Measurements from ENCODE around the gene AGTRAP.

AGTRAP gene

DNA sequence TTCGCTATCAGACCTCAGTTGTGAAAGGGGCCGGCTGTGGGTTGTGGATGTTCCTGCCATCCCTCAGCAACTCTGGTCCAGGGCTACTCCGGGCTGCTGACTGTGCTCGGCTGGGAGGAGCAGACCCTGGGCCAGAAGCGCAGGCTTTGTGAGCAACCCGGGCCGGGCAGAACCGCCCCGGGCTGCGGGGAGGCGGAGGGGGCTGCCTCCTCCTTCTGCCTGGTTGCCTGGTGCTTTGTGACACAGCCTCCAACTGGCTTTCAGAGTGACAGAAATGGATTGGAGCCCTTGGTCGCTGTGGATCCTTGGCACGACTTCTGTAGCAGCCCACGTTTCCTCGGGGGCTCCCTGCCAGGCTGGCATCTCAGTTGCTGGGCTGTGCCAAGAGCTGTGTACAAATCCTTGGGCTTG lies 34.4 kb upstream of the AGTRAP start:
- no peak overlapping the region for H3K4me3 ChIP-seq (ENCODE audit: control insufficient read depth, low read depth, low read length)
- TF ChIP-seq, protein P1, sequence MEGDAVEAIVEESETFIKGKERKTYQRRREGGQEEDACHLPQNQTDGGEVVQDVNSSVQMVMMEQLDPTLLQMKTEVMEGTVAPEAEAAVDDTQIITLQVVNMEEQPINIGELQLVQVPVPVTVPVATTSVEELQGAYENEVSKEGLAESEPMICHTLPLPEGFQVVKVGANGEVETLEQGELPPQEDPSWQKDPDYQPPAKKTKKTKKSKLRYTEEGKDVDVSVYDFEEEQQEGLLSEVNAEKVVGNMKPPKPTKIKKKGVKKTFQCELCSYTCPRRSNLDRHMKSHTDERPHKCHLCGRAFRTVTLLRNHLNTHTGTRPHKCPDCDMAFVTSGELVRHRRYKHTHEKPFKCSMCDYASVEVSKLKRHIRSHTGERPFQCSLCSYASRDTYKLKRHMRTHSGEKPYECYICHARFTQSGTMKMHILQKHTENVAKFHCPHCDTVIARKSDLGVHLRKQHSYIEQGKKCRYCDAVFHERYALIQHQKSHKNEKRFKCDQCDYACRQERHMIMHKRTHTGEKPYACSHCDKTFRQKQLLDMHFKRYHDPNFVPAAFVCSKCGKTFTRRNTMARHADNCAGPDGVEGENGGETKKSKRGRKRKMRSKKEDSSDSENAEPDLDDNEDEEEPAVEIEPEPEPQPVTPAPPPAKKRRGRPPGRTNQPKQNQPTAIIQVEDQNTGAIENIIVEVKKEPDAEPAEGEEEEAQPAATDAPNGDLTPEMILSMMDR (conservative IDR thresholded peaks at IDR 0.05; ENCODE audit: control insufficient read depth, insufficient read depth, low read depth, low read length): no peak
- no peak for DNase-seq (ENCODE audit: low read depth)

DNA sequence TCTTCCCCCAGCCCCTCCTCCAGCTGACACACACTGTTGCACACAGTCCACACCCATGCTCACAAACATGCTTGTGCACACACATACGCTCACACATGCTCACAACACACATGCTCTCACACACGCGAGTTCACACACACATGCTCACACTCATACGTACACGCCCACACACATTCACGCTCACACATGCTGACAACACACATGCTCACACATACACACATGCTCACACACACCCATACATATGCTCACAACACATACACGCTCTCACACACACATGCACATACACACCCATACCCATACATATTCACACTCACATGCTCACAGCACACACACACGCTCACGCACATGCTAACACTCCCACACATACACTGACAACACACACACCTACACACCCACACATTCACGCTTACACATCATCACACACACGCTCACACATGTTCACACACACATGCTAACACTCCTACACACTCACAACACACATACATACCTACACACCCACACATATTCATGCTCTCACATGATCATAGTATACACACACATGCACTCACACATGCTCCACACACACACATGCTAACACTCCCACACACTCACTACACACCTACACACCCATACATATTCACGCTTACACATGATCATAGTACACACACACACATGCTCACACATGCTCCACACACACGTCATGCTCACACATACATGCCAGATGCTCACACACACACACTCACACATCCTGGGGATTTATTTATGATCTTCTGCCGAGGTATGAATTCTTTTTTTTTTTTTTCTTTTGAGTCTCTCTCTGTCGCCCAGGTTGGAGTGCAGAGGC lies 33.7 kb upstream of the AGTRAP start:
- no peak for DNase-seq (ENCODE audit: low read depth)
- no peak overlapping the region for H3K4me3 ChIP-seq (ENCODE audit: control insufficient read depth, low read depth, low read length)
- TF ChIP-seq, protein P1 (conservative IDR thresholded peaks at IDR 0.05; ENCODE audit: control insufficient read depth, insufficient read depth, low read depth, low read length): no peak

DNA sequence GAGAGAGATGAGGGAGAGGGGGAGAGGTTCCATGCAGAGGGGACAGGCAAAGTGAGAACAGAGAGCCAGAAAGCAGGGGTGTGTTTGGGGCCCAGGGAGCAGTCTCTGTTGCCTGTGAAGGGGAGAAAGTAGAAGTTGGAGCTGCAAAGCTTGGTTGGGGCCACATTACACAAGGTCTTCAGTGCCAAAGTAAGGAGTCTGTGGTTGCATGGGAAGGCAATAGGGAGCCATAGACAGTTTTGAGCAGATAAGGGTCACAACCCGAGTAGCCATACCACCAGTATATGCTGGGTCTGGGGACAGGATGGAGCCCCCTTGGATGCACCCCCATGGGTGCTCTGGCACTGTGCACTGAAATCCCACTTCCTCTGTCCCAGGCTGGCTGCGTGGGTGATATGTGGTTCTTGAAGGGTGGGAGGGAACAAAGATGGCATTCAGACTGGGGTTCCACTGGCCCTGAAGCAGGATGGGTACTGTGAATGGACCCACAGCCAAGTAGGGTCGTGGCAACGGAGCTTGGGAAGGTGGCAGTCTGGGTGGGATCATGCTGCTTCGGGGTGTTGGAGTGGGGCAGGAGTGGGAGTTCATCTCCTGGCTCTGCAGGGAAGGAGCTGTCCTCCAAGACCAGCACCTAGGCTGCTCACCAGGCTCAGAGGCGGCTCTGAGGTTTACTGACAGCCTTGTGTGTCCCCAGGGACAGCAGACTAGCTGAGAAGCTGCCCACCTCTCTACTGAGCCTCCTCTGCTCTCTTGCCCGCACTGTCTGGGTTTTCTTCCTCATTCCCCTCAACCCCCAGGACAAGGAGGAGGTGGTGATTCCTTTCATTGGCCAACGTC lies 32.4 kb upstream of the AGTRAP start:
- TF ChIP-seq, protein P1 (conservative IDR thresholded peaks at IDR 0.05; ENCODE audit: control insufficient read depth, insufficient read depth, low read depth, low read length): no peak
- no peak for DNase-seq (ENCODE audit: low read depth)
- no peak overlapping the region for H3K4me3 ChIP-seq (ENCODE audit: control insufficient read depth, low read depth, low read length)

DNA sequence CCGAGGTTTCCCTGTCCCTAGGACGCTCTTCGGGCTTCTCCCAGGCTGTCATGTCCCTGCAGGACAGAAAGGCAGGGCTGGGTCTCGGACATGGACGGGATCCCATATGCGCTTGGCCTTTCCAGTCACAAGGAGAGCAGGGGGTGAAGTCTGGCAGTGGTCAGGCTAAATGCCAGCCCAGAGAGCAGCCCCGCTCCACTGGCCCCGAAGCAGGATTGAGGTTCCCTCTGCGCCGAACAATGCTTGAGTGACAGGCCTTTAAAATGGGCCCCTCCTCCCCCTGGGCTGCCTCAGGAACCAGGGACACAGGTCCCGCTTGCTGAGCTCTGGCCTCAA lies 31.8 kb upstream of the AGTRAP start:
- TF ChIP-seq, protein P1 (conservative IDR thresholded peaks at IDR 0.05; ENCODE audit: control insufficient read depth, insufficient read depth, low read depth, low read length): no peak
- DNase-seq (ENCODE audit: low read depth): no peak
- H3K4me3 ChIP-seq (ENCODE audit: control insufficient read depth, low read depth, low read length): no peak overlapping the region

DNA sequence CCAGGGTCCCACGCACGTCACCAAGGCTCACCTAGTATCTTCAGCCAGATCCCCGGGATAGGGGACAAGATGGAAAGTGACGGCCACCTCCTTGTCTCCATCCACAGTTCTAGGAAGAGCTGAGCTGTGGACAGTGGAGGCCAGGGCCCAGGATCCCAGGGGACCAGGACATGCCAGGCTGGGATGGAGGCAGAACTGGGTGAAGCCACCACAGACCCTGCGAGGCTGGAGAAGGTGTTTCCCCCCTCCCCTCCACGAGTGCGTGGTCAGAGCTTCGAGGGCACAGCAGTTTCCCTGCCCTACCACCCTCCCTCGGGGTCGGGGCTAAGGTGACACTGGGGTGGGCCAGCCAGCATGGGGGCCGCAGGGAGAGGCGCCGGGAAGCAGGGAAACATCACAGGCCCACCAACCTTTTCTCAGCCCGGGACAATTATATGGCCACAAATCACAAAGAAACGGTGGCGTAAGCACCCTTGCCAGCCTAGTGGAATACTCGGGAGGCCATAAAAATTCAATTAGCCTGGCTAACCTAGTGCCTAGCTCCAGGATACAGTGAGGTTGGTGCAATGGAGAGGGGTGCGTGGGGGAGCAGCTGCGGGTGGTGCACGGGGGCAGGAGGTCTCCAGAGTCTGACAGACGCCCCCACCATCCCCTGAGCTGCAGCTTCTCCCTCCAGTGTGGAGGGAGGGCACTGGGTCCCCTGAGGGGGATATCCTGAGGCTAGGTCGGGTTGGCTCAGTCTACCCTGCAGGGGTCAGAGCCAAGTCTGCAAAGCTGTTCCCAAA lies 31.1 kb upstream of the AGTRAP start:
- DNase-seq (ENCODE audit: low read depth): no peak
- no peak overlapping the region for H3K4me3 ChIP-seq (ENCODE audit: control insufficient read depth, low read depth, low read length)
- TF ChIP-seq, protein P1 (conservative IDR thresholded peaks at IDR 0.05; ENCODE audit: control insufficient read depth, insufficient read depth, low read depth, low read length): no peak

DNA sequence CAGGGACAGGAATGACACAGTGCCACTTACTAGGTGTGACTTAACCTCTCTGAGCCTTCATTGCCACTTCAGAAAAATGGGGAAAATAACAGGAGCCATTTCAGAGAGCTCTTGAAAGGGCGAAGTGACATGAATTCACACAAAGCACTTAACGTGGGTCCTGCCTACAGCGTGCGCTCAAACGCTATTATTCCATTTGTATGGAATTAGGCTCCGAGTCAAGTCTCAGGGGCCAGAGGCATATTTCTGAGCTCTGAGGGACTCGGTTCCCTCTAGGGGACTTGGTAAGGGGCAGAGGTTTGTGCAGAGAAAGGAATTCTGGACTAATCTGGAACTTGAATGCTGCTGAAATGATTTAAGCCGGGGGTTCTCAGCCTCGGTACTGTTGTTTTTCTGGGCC lies 30.3 kb upstream of the AGTRAP start:
- TF ChIP-seq, protein P1 (conservative IDR thresholded peaks at IDR 0.05; ENCODE audit: control insufficient read depth, insufficient read depth, low read depth, low read length): no peak
- no peak for DNase-seq (ENCODE audit: low read depth)
- no peak overlapping the region for H3K4me3 ChIP-seq (ENCODE audit: control insufficient read depth, low read depth, low read length)

Data from fibroblast of mammary gland (primary cell).